HepG2 (cell line): Measurements from ENCODE around the gene ARHGAP10. TPM values are rescaled to one million over a fixed set of nuclear protein-coding genes. Genes with fewer than 3 reads are reported as not detected.
A peak's percentile ranks its signal among the peaks of the same experiment; 100 is the strongest.

Experiments
- ATF7-NPFF ChIP-seq: sonication (generic); formaldehyde crosslinking; IDR thresholded peaks from 2 replicates; pipeline ENCODE4 v1.8.1; 2023; ENCODE audit warnings: mild to moderate bottlenecking, low read depth, missing genetic modification reagents, moderate library complexity
- FOXJ3 ChIP-seq: sonication (generic); formaldehyde crosslinking; IDR thresholded peaks from 2 replicates; pipeline ENCODE4 v1.4.0; 2020; ENCODE audit warnings: missing genetic modification reagents, mild to moderate bottlenecking, borderline replicate concordance
- FOXO1 ChIP-seq: sonication (generic); formaldehyde crosslinking; IDR thresholded peaks from 2 replicates; pipeline ENCODE4 v1.4.0; 2020; ENCODE audit warnings: missing genetic modification reagents
- FOXP1 ChIP-seq, 2 experiments: fragments of 450-650 bp in 1 of 2; IDR thresholded peaks; 2 replicates each; pipeline ENCODE4 v1.6.1; 2017 to 2018; ENCODE audit warnings: antibody characterized with exemption in 1 of 2
- HMGA1 ChIP-seq: sonication (generic); formaldehyde crosslinking; conservative IDR thresholded peaks from 2 replicates; pipeline ENCODE4 v1.4.0; 2020; ENCODE audit warnings: missing genetic modification reagents
- KLF6 ChIP-seq: IDR thresholded peaks from 2 replicates; pipeline ENCODE4 v1.8.0; 2016; ENCODE audit warnings: missing biosample characterization, missing genetic modification reagents
- MIXL1 ChIP-seq: IDR thresholded peaks from 2 replicates; pipeline ENCODE4 v1.6.1; 2016
- MYC ChIP-seq: sonication (generic); formaldehyde crosslinking; IDR thresholded peaks from 2 replicates; pipeline ENCODE4 v1.9.0; 2021; ENCODE audit warnings: missing genetic modification reagents, borderline replicate concordance
- NFYC ChIP-seq: IDR thresholded peaks from 2 replicates; pipeline ENCODE4 v1.6.1; 2016; ENCODE audit warnings: missing genetic modification reagents, missing compliant biosample characterization
- PHB2 ChIP-seq: fragments of 450-650 bp; IDR thresholded peaks from 2 replicates; pipeline ENCODE4 v1.6.1; 2018; ENCODE audit not compliant: partially characterized antibody
- POLR2AphosphoS5 ChIP-seq: IDR thresholded peaks from 2 replicates; pipeline ENCODE4 v1.6.1; 2012; ENCODE audit warnings: low read depth, low read length
- PRMT3 ChIP-seq: sonication (generic); formaldehyde crosslinking; IDR thresholded peaks from 2 replicates; pipeline ENCODE4 v1.8.1; 2022; ENCODE audit warnings: low read depth, mild to moderate bottlenecking, moderate library complexity, missing genetic modification reagents, borderline replicate concordance
- RARG ChIP-seq: sonication (generic); formaldehyde crosslinking; IDR thresholded peaks from 2 replicates; pipeline ENCODE4 v1.4.0; 2020; ENCODE audit warnings: low read depth, mild to moderate bottlenecking, missing genetic modification reagents
- SRSF4 ChIP-seq: fragments of 200-400 bp; formaldehyde crosslinking; IDR thresholded peaks from one replicate; pipeline ENCODE4 v1.6.1; 2018; ENCODE audit warnings: mild to moderate bottlenecking, low read depth, low read length, moderate library complexity; ENCODE audit not compliant: poor library complexity, severe bottlenecking
- ZNF274 ChIP-seq: sonication (generic); formaldehyde crosslinking; IDR thresholded peaks from 2 replicates; pipeline ENCODE4 v1.5.1; 2020; ENCODE audit warnings: mild to moderate bottlenecking, missing genetic modification reagents
- ZNF34 ChIP-seq: sonication (generic); formaldehyde crosslinking; IDR thresholded peaks from 2 replicates; pipeline ENCODE4 v1.4.0; 2020; ENCODE audit warnings: mild to moderate bottlenecking, missing genetic modification reagents, borderline replicate concordance
- ZNF558 ChIP-seq: sonication (generic); formaldehyde crosslinking; IDR thresholded peaks from 2 replicates; pipeline ENCODE4 v1.9.0; 2022; ENCODE audit warnings: mild to moderate bottlenecking, missing genetic modification reagents, borderline replicate concordance
- ZNF562 ChIP-seq: sonication (generic); formaldehyde crosslinking; IDR thresholded peaks from 2 replicates; pipeline ENCODE4 v1.8.0; 2022; ENCODE audit warnings: missing genetic modification reagents, borderline replicate concordance
- ZNF766 ChIP-seq: sonication (generic); formaldehyde crosslinking; IDR thresholded peaks from 2 replicates; pipeline ENCODE4 v1.5.0; 2020; ENCODE audit warnings: missing genetic modification reagents, borderline replicate concordance
- ZNF776 ChIP-seq: sonication (generic); formaldehyde crosslinking; IDR thresholded peaks from 2 replicates; pipeline ENCODE4 v1.4.0; 2020; ENCODE audit warnings: mild to moderate bottlenecking, missing genetic modification reagents
- ZNF781 ChIP-seq: sonication (generic); formaldehyde crosslinking; IDR thresholded peaks from 2 replicates; pipeline ENCODE4 v1.5.1; 2020; ENCODE audit warnings: borderline replicate concordance, mild to moderate bottlenecking, missing genetic modification reagents; ENCODE audit errors: not compliant biosample characterization
- polyA plus RNA-seq, 8 experiments: library from polyadenylated mRNA; depleted of rRNA in 3 of 8; stranded (reverse) in 7 of 8; unstranded in 1 of 8; fragments of >200 nt; fragmentation: Illumina TruSeq in 4 of 8; extraction: Trizol in 4 of 8; gene quantifications; 2 replicates each; pipeline versions ENCODE4 v1.2.1 to v1.2.3, GENCODE V29; 2011 to 2016; ENCODE audit warnings: low read depth in 4 of 8, missing spikeins in 1 of 8, mixed read lengths in 1 of 8; ENCODE audit not compliant: insufficient read depth in 1 of 8
- total RNA-seq, 5 experiments: library from RNA; depleted of rRNA; stranded (reverse); fragments of >200 nt; fragmentation: Illumina TruSeq; extraction: Trizol; gene quantifications; 2 replicates each; pipeline ENCODE4 v1.2.3, GENCODE V29; 2016; ENCODE audit warnings: low read depth in 1 of 5
- TF ChIP-seq, protein P1 (sequence below): sonication (generic); formaldehyde crosslinking; IDR thresholded peaks from 2 replicates; pipeline ENCODE4 v1.5.0; 2020; ENCODE audit warnings: missing genetic modification reagents, mild to moderate bottlenecking, borderline replicate concordance
- TF ChIP-seq, protein P2 (sequence below): sonication (generic); formaldehyde crosslinking; IDR thresholded peaks from 2 replicates; pipeline ENCODE4 v1.5.1; 2020; ENCODE audit warnings: mild to moderate bottlenecking, missing genetic modification reagents, moderate library complexity
- TF ChIP-seq, protein P3 (sequence below): sonication (generic); formaldehyde crosslinking; IDR thresholded peaks from 2 replicates; pipeline ENCODE4 v1.5.0; 2020; ENCODE audit warnings: missing genetic modification reagents
- TF ChIP-seq, protein P4 (sequence below): IDR thresholded peaks from 2 replicates; pipeline ENCODE4 v1.6.1; 2016; ENCODE audit warnings: missing compliant biosample characterization, missing genetic modification reagents, borderline replicate concordance

ARHGAP10 gene
- total and polyA plus RNA-seq, 2 of the 13 experiments (the other 11 are each of a cell fraction or from before 2014, with no cell fraction given) = 0.45 to 1.6 TPM

DNA sequence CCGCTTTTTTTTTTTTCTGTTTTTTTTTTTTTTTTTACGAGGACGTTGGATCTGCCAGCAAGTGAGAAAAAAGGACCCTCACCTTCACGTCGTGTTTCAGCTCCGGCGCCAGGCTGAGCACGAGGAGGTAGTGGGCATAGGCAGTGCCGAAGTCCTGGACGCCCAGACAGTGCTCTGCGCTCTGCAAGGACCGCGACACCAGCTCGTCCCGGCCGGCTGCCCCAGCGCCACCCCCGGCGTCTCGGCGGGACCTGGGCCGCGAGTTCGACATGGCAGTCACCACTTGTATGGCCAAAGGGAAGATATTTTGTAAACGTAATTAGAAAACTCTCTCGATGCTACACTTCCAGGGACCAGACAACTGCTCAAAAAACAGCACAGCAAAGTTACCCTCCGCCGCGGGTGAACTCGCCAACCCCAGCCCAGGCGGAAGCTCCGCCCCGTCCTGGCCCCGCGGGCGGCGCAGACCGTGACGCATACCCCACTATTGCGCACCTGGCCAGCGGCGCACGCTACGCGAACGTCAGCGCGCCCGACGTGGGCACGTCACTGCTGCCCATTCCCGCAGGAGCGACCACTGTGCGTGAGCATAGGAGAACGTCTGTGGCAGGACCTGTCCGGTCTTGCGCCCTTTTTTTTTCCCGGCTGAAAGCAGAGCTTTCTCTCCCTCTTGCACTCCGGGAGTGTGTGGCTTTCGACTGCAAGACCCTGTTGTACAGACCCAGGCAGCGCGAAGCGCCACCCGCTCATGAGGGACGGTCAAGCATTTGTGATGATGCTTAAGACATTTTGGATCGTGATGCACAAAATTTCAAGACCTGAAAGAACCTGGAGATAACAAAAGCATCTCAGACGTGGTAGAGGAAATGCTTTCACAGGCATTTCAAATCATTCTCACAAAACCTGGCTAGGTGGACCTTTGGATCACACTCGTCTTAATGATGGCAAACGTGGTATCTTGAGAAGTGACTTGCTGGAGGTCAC lies 47.9 kb upstream of the ARHGAP10 start, which contains the start of gene PRMT9 (continued):
- TF ChIP-seq ZNF34 (no peak), MIXL1 (CRISPR knock-in tag) (no peak), HMGA1 (CRISPR knock-in tag) (no peak), FOXP1 (IDR thresholded peaks at IDR 0.05) (no peak), FOXP1 (CRISPR knock-in tag; IDR thresholded peaks at IDR 0.05) (no peak), ZNF558 (peak; percentile 72; the same call in 1 of the 2 replicates), ZNF781 (CRISPR knock-in tag) (peak; percentile 65), FOXJ3 (0 out of 2 replicates have a peak, but pooled peaks have one; percentile 61), ZNF274 (CRISPR knock-in tag) (peak; percentile 83; the same call in 1 of the 2 replicates), NFYC (peak; percentile 59; the same call in 1 of the 2 replicates), ZNF766 (CRISPR knock-in tag) (peak; percentile 90; the same call in 1 of the 2 replicates), SRSF4 (no peak), KLF6 (no peak), FOXO1 (peak; percentile 41), ZNF776 (CRISPR knock-in tag) (no peak), ZNF562 (no peak), PHB2 (no peak), MYC (CRISPR knock-in tag) (peak; percentile 84), ATF7-NPFF (CRISPR knock-in tag) (peak; percentile 34; the same call in 1 of the 2 replicates), POLR2AphosphoS5 (peak; percentile 98), PRMT3 (CRISPR knock-in tag) (no peak), RARG (no peak)
- TF ChIP-seq, protein P1, sequence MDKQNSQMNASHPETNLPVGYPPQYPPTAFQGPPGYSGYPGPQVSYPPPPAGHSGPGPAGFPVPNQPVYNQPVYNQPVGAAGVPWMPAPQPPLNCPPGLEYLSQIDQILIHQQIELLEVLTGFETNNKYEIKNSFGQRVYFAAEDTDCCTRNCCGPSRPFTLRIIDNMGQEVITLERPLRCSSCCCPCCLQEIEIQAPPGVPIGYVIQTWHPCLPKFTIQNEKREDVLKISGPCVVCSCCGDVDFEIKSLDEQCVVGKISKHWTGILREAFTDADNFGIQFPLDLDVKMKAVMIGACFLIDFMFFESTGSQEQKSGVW = no peak
- TF ChIP-seq, protein P2, sequence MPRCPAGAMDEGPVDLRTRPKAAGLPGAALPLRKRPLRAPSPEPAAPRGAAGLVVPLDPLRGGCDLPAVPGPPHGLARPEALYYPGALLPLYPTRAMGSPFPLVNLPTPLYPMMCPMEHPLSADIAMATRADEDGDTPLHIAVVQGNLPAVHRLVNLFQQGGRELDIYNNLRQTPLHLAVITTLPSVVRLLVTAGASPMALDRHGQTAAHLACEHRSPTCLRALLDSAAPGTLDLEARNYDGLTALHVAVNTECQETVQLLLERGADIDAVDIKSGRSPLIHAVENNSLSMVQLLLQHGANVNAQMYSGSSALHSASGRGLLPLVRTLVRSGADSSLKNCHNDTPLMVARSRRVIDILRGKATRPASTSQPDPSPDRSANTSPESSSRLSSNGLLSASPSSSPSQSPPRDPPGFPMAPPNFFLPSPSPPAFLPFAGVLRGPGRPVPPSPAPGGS (CRISPR knock-in tag) = peak; percentile 54; the same call in 1 of the 2 replicates
- TF ChIP-seq, protein P3, sequence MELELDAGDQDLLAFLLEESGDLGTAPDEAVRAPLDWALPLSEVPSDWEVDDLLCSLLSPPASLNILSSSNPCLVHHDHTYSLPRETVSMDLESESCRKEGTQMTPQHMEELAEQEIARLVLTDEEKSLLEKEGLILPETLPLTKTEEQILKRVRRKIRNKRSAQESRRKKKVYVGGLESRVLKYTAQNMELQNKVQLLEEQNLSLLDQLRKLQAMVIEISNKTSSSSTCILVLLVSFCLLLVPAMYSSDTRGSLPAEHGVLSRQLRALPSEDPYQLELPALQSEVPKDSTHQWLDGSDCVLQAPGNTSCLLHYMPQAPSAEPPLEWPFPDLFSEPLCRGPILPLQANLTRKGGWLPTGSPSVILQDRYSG (CRISPR knock-in tag) = peak; percentile 63; the same call in 1 of the 2 replicates
- TF ChIP-seq, protein P4, sequence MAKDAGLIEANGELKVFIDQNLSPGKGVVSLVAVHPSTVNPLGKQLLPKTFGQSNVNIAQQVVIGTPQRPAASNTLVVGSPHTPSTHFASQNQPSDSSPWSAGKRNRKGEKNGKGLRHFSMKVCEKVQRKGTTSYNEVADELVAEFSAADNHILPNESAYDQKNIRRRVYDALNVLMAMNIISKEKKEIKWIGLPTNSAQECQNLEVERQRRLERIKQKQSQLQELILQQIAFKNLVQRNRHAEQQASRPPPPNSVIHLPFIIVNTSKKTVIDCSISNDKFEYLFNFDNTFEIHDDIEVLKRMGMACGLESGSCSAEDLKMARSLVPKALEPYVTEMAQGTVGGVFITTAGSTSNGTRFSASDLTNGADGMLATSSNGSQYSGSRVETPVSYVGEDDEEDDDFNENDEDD (CRISPR knock-in tag) = peak; percentile 67; the same call in 1 of the 2 replicates
